OCI-LY3 (cell line): Measurements from ENCODE around the gene CLPTM1.

ENCODE experiments used
- H2AFZ ChIP-seq: fragments of 200-600, 300-600 bp; shearing (Covaris generic); 2 replicates; pipeline ENCODE4 v1.6.0; 2014; ENCODE audit warnings: antibody characterized with exemption, low read depth, low read length
- H3K27ac ChIP-seq: fragments of 200-600, 300-600 bp; sonication (generic); 2 replicates; pipeline ENCODE4 v1.5.1; 2014; ENCODE audit warnings: mild to moderate bottlenecking, low read length, moderate library complexity, mixed read lengths
- H3K27me3 ChIP-seq: fragments of 200-600, 300-600 bp; sonication (generic); 2 replicates; pipeline ENCODE4 v1.6.1; 2014; ENCODE audit warnings: low read depth, low read length, mixed read lengths
- H3K36me3 ChIP-seq: fragments of 200-600, 300-600 bp; sonication (generic); replicated peaks from 2 replicates; pipeline ENCODE3; 2014; ENCODE audit warnings: low read depth, low read length, mixed read lengths
- H3K4me1 ChIP-seq: fragments of 300-600, 200-600 bp; sonication (generic); 2 replicates; pipeline ENCODE4 v1.6.1; 2014; ENCODE audit warnings: low read length, mixed read lengths
- H3K4me2 ChIP-seq: fragments of 200-600, 300-600 bp; sonication (generic); 2 replicates; pipeline ENCODE4 v1.6.1; 2014; ENCODE audit warnings: low read length, mixed read lengths
- H3K4me3 ChIP-seq: fragments of 300-600, 200-600 bp; sonication (generic); 2 replicates; pipeline ENCODE4 v1.5.1; 2014; ENCODE audit warnings: antibody characterized with exemption, mild to moderate bottlenecking, low read length, moderate library complexity
- H3K79me2 ChIP-seq: fragments of 300-600, 200-600 bp; shearing (Covaris generic); 2 replicates; pipeline ENCODE4 v1.6.1; 2014; ENCODE audit warnings: mild to moderate bottlenecking, low read length, mixed read lengths
- H3K9ac ChIP-seq: fragments of 300-600, 200-600 bp; shearing (Covaris generic); 2 replicates; pipeline ENCODE4 v1.6.0; 2014; ENCODE audit warnings: mild to moderate bottlenecking, low read length, moderate library complexity
- H3K9me3 ChIP-seq: fragments of 200-600, 300-600 bp; shearing (Covaris generic); 2 replicates; pipeline ENCODE4 v1.6.1; 2014; ENCODE audit warnings: low read length, mixed read lengths; ENCODE audit not compliant: insufficient read depth
- H4K20me1 ChIP-seq: fragments of 200-600, 300-600 bp; sonication (generic); 2 replicates; pipeline ENCODE4 v1.6.1; 2016; ENCODE audit warnings: low read length, mixed read lengths; ENCODE audit not compliant: insufficient read depth
- CTCF ChIP-seq: fragments of 200-600, 300-600 bp; sonication (generic); IDR thresholded peaks from 2 replicates; pipeline ENCODE4 v1.5.1; 2014; ENCODE audit warnings: antibody characterized with exemption, low read length, low read depth
- EZH2phosphoT487 ChIP-seq: fragments of 200-600 bp; shearing (Covaris generic); IDR thresholded peaks from 2 replicates; pipeline ENCODE4 v1.6.1; 2018; ENCODE audit warnings: antibody characterized with exemption, mixed run types, low read depth

Gene CLPTM1

GRCh38 chr19:44984005-44984404 is 28.8 kb downstream of the CLPTM1 start:
- no peaks in the 10 kb centered on the region for H3K4me1 ChIP-seq
- H3K4me3 ChIP-seq: no peak overlapping the region
- no peak overlapping the region for H3K9ac ChIP-seq
- no peak overlapping the region for H3K4me2 ChIP-seq
- no peaks in the 10 kb centered on the region for H3K9me3 ChIP-seq
- H3K27me3 ChIP-seq: no peaks in the 10 kb centered on the region
- no peaks in the 10 kb centered on the region for H4K20me1 ChIP-seq
- TF ChIP-seq CTCF: no peak
- TF ChIP-seq EZH2phosphoT487: no peak
- no peak overlapping the region for H3K27ac ChIP-seq
- no peaks in the 10 kb centered on the region for H3K79me2 ChIP-seq
- H2AFZ ChIP-seq: no peak overlapping the region
- peaks cover 34% of the 10 kb centered on the region for H3K36me3 ChIP-seq

- Histone ChIP-seq H3K4me3 (no peak overlapping the region), H3K9ac (no peak overlapping the region), H3K27ac (no peak overlapping the region), H3K79me2 (no peaks in the 10 kb centered on the region), H3K9me3 (no peaks in the 10 kb centered on the region), H4K20me1 (no peaks in the 10 kb centered on the region), H3K27me3 (no peaks in the 10 kb centered on the region), H3K36me3 (peaks cover 33% of the 10 kb centered on the region), H3K4me1 (peaks cover 3% of the 10 kb centered on the region), H3K4me2 (no peak overlapping the region), H2AFZ (no peak overlapping the region)
- TF ChIP-seq CTCF: no peak
- TF ChIP-seq EZH2phosphoT487: no peak
Measured at GRCh38 chr19:44985445-44985844, 30.3 kb downstream of the CLPTM1 start.

GRCh38 chr19:44986389-44986788 is 31.2 kb downstream of the CLPTM1 start:
- Histone ChIP-seq H3K36me3 (peaks cover 42% of the 10 kb centered on the region), H4K20me1 (no peaks in the 10 kb centered on the region), H3K9me3 (no peaks in the 10 kb centered on the region), H3K27ac (no peak overlapping the region), H3K27me3 (no peaks in the 10 kb centered on the region), H2AFZ (no peak overlapping the region), H3K4me1 (peaks cover 6% of the 10 kb centered on the region), H3K4me3 (no peak overlapping the region), H3K9ac (no peak overlapping the region), H3K79me2 (no peaks in the 10 kb centered on the region), H3K4me2 (no peak overlapping the region)
- TF ChIP-seq EZH2phosphoT487 (no peak), CTCF (no peak)

GRCh38 chr19:44987148-44987675 is 32.0 kb downstream of the CLPTM1 start:
- Histone ChIP-seq H4K20me1 (no peaks in the 10 kb centered on the region), H3K36me3 (peaks cover 43% of the 10 kb centered on the region), H3K27me3 (no peaks in the 10 kb centered on the region), H3K9me3 (no peaks in the 10 kb centered on the region), H2AFZ (no peak overlapping the region), H3K27ac (no peak overlapping the region), H3K4me2 (no peak overlapping the region), H3K4me3 (no peak overlapping the region), H3K79me2 (no peaks in the 10 kb centered on the region), H3K4me1 (peaks cover 6% of the 10 kb centered on the region), H3K9ac (no peak overlapping the region)
- TF ChIP-seq EZH2phosphoT487 (no peak), CTCF (no peak)
